Endothelial cell (in vitro differentiated cells): ENCODE results near the gene NF1. TPM values are rescaled to one million over a fixed set of nuclear protein-coding genes. Genes with fewer than 3 reads are reported as not detected.
"Not testable (repeated sequence)": the region's sequence is repeated elsewhere in the genome, so short reads cannot be mapped to it uniquely, and the experiment has no call there.

Source experiments
- DNase-seq: peaks from one replicate; pipeline ENCODE4 v3.0.0; 2021; ENCODE audit warnings: low spot score
- H3K27ac Mint-ChIP-seq: one replicate; pipeline ENCODE4 v1.8.0; 2021; ENCODE audit warnings: mixed read lengths, inconsistent platforms; ENCODE audit not compliant: unreplicated experiment
- H3K27me3 Mint-ChIP-seq: one replicate; pipeline ENCODE4 v1.8.0; 2021; ENCODE audit warnings: mild to moderate bottlenecking, moderate library complexity, mixed read lengths, inconsistent platforms; ENCODE audit not compliant: unreplicated experiment
- H3K36me3 Mint-ChIP-seq: one replicate; pipeline ENCODE4 v1.8.0; 2021; ENCODE audit warnings: mild to moderate bottlenecking, low read depth, mixed read lengths, inconsistent platforms; ENCODE audit not compliant: unreplicated experiment
- H3K4me1 Mint-ChIP-seq: one replicate; pipeline ENCODE4 v1.8.0; 2021; ENCODE audit warnings: mild to moderate bottlenecking, mixed read lengths, inconsistent platforms; ENCODE audit not compliant: unreplicated experiment
- H3K4me3 Mint-ChIP-seq: one replicate; pipeline ENCODE4 v1.8.0; 2021; ENCODE audit warnings: mild to moderate bottlenecking, mixed read lengths, inconsistent platforms; ENCODE audit not compliant: unreplicated experiment
- H3K9me3 Mint-ChIP-seq: one replicate; pipeline ENCODE4 v1.8.0; 2021; ENCODE audit warnings: mixed read lengths, inconsistent platforms; ENCODE audit not compliant: unreplicated experiment
- CTCF ChIP-seq: fragments of 200-600 bp; sonication (generic); IDR thresholded peaks from one replicate; pipeline ENCODE4 v1.5.0; 2021; ENCODE audit warnings: antibody characterized with exemption; ENCODE audit not compliant: unreplicated experiment
- total RNA-seq: library from RNA; stranded (reverse); fragmentation: NEBNext Ultra II Directional; extraction: Animal tissue kit (Norgen Biotek cat#: 25700); gene quantifications from one replicate; pipeline ENCODE4 v1.2.1, GENCODE V29; 2021; ENCODE audit not compliant: unreplicated experiment

Gene NF1
- total RNA-seq, 1 donor from 2014 or later, result 52.7 TPM

GRCh38 chr17:31171701-31172100 is 76.9 kb downstream of the NF1 start:
- no peak for TF ChIP-seq CTCF
- Mint-ChIP-seq H3K9me3 (no peaks in the 10 kb centered on the region), H3K27ac (no peak overlapping the region), H3K27me3 (no peaks in the 10 kb centered on the region), H3K4me3 (no peak overlapping the region), H3K36me3 (no peaks in the 10 kb centered on the region), H3K4me1 (no peaks in the 10 kb centered on the region)
- DNase-seq, result no peak

GRCh38 chr17:31172388-31172787 is 77.6 kb downstream of the NF1 start:
- Mint-ChIP-seq H3K4me1 (no peaks in the 10 kb centered on the region), H3K4me3 (no peak overlapping the region), H3K9me3 (no peaks in the 10 kb centered on the region), H3K27ac (no peak overlapping the region), H3K36me3 (no peaks in the 10 kb centered on the region), H3K27me3 (no peaks in the 10 kb centered on the region)
- no peak for DNase-seq
- no peak for TF ChIP-seq CTCF

- H3K4me1 Mint-ChIP-seq, result no peaks in the 10 kb centered on the region
- no peak overlapping the region for H3K27ac Mint-ChIP-seq
- no peak overlapping the region for H3K4me3 Mint-ChIP-seq
- no peak for TF ChIP-seq CTCF
- H3K9me3 Mint-ChIP-seq, result no peaks in the 10 kb centered on the region
- no peak for DNase-seq
- no peaks in the 10 kb centered on the region for H3K36me3 Mint-ChIP-seq
- H3K27me3 Mint-ChIP-seq, result no peaks in the 10 kb centered on the region
Observed at GRCh38 chr17:31174215-31174614, 79.4 kb downstream of the NF1 start.

GRCh38 chr17:31175237-31175636 is 80.5 kb downstream of the NF1 start:
- TF ChIP-seq CTCF, result no peak
- Mint-ChIP-seq H3K4me1 (no peaks in the 10 kb centered on the region), H3K9me3 (no peaks in the 10 kb centered on the region), H3K27ac (no peak overlapping the region), H3K4me3 (no peak overlapping the region), H3K36me3 (no peaks in the 10 kb centered on the region), H3K27me3 (no peaks in the 10 kb centered on the region)
- DNase-seq, result no peak

- not testable (repeated sequence) for H3K9me3 Mint-ChIP-seq, H3K4me1 Mint-ChIP-seq, H3K4me3 Mint-ChIP-seq, DNase-seq, H3K27ac Mint-ChIP-seq, H3K27me3 Mint-ChIP-seq, H3K36me3 Mint-ChIP-seq
Observed at GRCh38 chr17:31176143-31176542, 81.4 kb downstream of the NF1 start.

GRCh38 chr17:31178951-31179350 is 84.2 kb downstream of the NF1 start:
- not testable (repeated sequence) for H3K9me3 Mint-ChIP-seq, H3K27ac Mint-ChIP-seq, H3K4me1 Mint-ChIP-seq, H3K27me3 Mint-ChIP-seq, H3K4me3 Mint-ChIP-seq, DNase-seq
- H3K36me3 Mint-ChIP-seq, result peaks cover 15% of the 10 kb centered on the region
